HG02870 (cell line): ENCODE results near the gene FBLN2.
"Not testable (repeated sequence)": the region's sequence is repeated elsewhere in the genome, so short reads cannot be mapped to it uniquely, and the experiment has no call there.

Experiments
- ATAC-seq: cut with Tn5 transposase; IDR thresholded peaks from one replicate; pipeline ENCODE4 v1.9.1; 2021; ENCODE audit warnings: mild to moderate bottlenecking, moderate library complexity; ENCODE audit not compliant: unreplicated experiment

FBLN2 gene

DNA sequence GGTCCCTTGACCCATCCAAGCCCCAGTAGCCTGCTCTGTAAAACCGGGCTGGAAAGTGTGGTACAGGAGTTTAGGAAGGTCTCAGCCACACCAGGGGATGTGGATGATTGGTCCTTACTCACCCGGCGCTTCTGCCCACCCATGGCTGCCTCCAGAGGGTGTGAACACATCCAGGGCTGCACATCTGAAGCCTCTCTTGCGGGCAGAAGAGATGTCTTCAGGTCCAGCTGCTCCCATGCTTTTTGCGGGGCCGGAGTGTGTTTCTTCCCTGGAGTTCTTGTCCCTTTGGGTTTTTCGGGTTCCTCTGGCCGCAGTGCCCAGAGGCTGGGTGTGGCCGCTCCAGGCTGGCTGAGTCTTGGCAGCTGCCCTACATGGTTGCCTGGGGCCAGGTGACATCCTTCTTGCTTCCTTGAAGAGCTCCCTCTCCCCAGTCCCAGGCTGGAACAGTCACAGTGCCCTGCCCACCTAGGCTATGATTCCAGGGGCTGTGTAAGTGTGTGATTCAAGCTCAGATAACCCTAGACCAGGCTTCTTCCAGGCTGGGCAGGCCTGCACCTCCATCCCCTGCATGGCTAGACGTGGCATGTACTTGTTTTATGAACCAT is 34.9 kb upstream of the FBLN2 start:
- no peak for ATAC-seq

DNA sequence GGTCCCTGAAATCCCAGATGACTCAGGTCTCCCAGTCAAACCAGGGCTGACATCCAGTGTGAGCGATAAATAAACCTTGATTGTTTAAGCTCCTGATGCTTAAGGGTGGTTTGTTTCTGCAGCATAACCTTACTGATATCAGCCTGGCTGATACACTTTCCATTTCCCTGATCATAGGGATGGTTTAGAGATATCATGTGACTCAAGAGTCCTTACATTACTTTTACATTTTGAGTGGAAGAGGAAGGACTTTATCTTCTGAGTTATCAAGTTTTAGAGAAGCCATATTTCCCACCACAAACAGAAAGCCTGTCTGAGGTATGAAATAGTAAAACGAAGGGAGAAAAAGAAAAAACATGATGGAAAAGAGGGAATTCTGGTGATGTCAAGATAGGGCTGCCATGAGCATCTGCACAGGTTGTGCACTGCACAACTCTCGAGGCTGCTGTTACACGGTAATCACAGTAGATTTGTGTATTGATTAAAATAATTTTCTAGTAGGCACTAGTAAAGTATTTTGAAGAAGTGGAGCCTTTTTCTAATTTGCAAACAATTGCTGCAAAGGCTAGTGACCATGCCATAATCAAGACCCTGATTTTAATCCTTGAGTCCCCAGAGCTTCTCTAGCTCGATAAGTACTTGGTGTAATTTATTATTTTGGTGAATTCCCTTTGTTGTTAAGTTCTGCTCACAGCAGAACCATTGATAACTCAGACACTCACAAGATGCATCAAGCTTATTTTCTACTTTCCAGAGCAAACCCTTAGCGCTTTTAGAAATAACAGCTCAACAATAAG is 34.1 kb upstream of the FBLN2 start:
- ATAC-seq = no peak

DNA sequence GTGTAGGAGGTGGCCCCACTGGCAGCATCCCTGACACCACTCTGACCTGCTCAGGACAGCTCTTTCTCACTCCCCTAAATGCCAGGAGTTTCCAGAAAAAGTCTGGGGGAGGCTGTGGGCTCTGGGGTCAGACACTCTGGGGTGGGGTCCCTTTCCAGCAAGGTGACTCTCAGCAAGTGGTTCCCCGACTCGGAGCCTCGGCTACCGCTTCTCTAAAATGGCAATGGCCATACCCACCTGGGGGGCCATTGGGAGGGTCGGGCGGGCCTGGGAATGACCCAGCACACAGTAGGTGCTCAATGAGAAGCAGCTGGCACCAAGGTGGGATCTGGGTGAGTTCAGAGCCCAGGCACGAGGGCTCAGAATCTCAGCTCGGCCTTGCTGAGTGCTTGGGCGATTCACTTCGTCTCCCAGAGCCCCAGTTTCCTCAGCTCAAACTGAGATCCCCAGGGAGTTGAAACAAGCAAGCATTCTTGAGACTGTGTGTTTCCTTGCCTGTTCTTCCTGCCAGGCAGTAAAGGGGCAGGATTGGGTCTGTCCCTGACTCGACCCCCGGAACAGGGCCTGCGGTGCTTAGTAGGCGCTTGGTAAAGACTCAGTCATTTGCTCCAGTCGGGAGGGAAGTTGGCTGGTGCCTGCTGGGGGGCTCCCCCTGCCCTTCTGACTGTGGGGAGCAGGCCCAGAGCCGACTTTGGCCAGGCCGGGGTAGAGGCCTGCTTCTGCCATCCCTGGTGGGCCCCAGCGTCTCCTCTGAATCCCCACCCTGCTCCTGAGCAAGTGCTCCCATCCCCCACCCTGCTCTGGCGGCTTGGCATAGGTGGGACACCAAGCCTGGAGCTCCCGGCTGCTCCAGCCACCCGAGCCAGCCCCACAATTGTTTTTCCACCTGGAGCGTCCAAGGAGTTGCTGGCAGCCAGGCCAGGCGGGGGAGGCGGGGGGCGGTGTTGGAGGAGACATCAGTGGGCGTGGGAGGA is 32.9 kb upstream of the FBLN2 start:
- ATAC-seq = no peak

DNA sequence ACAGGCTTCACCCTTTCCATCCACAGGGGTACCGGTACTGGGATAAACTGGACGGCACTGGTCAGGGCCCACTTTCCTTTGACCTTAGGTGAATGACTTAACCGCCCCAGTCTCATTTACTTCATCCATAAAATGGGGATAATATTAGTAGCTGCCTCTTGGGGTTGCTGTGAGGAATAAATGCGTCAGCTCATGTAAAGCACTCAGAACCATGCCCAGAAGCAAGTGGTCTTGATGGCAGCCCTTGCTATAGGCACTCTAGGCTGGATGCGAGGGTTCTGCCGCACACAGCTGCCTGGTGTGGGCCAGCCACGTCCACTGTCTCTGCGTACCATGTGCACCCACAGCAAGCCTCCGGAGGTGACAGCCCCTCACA is 32.2 kb upstream of the FBLN2 start:
- no peak for ATAC-seq

DNA sequence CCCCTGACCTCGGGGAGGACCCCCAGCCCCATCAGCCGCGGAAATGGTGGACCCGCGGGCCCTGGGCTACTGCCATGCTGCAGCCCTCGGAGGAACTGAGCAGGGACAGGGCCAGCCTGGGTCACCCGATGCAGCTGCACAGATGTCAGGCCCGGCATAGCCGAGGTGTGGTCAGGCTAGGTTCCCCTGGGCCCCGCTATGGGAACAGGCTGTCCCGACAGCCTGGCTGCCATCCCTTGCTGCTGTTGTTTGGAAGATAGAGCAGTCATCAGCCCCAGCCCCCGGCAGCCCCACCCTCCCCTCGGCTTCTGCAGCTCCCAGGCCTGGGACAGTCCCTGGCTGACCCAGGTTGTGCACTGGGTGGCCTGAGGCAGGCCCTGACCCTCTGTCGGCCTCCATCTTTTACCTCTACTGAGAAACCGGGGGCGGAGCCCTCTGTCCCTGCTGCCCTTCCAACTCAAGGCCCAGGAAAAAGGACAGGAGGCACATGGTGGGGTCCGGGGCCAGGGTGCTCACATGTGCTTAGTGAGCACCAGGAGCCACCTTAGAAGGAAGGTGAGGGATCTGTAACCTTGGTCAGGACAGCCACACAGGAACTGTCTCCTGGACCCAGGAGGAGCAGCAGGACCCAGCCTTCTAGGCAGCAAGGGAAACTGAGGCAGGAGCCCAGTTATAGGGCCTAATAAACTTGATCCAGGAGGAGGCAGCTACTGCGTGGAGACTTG is 31.5 kb upstream of the FBLN2 start:
- no peak for ATAC-seq

DNA sequence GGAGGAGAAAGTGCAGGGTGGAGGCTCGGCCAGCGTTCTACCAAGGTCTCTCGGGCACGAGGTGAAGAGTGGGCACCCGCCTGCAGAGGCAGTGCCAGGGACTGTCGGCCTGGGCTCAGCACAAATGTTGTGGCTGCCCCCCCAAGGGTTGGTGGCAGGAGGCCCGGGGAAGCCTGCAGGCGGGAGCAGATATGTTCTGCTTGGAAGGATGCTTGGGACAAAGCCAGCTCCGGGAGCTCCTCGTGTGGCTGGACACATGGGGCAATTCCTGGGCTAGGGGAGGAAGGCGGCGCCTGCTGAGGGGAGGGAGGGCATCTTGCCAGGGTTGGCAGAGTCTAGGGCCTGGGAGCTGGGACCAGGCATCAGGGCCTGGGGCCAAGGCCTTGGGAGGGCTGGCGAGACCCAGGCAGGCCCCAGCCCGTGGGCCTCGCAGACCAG is 30.4 kb upstream of the FBLN2 start:
- no peak for ATAC-seq

DNA sequence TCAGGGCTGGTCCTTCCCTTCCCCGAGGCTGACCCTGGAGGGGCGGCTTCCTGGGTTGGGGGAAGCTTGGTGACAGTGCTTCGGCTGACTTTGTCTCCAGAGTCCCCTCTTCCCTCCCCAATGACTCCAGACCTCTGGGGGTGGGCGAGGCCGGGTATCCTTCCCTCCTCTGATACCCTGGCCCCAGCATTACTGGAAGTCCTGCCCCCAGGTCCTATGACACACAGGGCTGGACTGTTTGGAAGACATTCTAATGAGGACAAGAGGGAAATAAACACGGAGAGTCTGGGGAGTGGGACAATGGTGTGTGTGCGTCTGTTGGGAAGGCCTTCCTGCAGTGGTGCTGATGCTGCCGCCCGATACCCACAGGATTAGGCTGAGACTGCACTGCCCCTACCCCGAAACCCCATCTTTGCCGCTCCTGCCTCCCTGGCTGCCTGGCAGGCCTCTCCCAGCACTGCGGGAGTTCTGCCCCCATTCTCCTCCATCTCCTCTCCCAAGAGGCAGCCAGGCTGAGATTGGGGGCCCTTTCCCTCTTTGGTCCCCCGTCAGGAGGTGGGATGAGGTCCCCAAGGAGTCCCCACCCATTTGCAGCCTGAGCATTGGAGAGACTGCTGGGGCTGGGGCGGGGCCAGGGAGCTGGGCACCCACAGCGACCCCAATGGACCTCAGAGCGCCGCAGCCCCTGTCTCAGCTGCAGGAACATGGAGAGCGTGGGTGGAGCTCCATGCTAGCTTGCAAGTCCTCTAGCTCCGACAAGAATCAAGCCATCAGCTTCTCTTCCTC is 29.7 kb upstream of the FBLN2 start:
- ATAC-seq = no peak

DNA sequence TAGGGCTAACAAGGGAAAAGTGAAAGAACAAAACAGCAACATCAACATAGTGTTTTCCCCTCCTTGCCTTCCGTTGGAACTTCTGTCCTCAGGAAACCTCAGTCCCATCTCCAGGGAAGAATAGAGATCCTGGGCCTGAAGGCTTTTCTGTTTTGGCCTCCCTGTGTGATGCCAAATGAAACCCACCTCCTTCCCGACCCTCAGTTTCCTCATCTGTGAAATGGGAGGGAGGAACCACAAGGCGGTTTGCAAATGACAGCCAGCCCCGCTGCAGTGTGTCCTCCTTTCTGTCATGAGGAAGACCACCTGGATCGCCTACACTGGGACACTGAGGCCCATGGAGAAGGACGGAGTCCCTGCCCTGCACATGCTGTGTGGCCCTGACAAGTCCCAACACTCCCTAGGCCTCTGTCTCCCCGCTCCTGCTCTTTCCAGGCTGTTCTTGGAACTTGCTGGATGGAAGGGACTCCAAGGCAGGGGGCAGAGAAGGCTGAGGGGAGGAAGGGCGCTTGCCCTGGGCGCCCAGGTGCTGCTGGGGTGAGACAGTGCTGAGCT is 28.5 kb upstream of the FBLN2 start:
- ATAC-seq = no peak

DNA sequence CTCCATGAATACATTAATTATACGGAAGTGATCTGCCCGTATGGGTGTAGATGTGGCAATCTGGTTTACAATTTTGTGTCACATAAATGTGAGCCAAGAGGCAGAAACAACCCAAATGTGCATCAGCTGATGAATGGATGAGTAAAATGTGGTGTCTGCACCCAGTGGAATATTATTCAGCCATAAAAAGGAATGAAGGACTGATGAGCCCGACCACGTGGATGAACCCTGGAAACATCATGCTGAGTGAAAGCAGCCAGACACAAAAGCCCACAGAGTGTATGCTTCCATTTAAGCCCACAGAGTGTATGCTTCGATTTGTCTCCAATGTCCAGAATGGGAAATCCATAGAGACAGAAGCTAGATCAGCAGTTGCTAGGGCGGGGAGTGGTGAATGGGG is 27.6 kb upstream of the FBLN2 start:
- no peak for ATAC-seq

DNA sequence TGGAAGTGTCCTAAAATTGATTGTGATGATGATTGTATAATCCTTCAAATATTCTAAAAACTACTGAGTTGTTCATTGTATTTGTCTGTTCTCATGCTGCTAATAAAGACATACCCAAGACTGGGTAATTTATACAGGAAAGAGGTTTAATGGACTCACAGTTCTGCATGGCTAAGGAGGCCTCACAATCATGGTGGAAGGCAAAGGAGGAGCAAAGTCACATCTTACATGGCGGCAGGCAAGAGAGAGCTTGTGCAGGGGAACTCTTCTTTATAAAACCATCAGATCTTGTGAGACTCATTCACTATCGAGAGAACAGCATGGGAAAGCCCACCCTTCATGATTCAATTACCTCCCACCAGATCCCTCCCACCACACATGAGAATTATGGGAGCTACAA is 27.2 kb upstream of the FBLN2 start:
- not testable (repeated sequence) for ATAC-seq

DNA sequence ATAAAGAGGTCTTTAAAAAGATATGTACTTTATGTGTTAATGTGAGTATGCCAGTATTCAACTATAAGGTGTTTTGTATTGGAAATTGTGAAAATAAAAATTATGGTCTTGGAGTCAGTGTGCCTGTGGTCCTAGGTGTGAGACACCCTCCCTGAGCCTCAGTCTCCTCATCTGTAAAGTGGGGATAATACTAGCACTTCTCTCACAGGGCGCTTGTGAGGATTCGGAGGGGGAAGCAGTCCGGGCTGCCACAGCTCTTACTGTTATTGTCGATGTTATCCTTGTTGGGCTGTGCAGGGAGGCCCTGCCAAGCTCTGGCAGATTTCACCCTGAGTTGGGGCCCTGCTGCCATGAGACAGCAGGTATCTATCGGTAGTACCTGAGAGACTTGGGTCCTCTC is 26.7 kb upstream of the FBLN2 start:
- no peak for ATAC-seq

DNA sequence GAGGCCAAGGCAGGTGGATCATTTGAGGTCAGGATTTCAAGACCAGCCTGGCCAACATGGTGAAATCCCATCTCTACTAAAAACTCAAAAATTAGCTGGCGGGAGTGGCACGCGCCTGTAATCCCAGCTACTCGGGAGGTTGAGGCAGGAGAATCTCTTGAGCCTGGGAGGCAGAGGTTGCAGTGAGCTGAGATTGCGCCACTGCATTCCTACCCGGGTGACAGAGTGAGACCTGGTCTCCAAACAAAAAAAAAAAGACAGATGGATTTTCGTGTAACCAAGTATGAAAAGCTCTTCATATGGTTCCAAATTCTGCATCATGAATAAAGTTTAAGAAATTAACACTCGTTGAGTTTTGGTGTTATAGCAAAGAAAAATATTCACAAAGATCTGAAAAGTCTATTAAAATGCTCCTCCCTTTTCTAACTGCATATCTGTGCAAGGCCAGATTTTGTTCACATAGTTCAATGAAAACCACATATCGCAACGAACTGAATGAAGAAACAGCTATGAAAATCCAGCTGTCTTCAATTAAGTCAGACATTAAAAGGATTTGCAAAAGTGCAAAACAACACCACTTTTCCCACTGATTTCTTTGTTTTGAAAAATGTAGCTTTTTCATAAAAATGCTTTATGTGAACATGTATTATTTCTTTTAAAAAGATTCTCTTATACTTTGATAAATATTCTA is 23.8 kb upstream of the FBLN2 start:
- no peak for ATAC-seq

DNA sequence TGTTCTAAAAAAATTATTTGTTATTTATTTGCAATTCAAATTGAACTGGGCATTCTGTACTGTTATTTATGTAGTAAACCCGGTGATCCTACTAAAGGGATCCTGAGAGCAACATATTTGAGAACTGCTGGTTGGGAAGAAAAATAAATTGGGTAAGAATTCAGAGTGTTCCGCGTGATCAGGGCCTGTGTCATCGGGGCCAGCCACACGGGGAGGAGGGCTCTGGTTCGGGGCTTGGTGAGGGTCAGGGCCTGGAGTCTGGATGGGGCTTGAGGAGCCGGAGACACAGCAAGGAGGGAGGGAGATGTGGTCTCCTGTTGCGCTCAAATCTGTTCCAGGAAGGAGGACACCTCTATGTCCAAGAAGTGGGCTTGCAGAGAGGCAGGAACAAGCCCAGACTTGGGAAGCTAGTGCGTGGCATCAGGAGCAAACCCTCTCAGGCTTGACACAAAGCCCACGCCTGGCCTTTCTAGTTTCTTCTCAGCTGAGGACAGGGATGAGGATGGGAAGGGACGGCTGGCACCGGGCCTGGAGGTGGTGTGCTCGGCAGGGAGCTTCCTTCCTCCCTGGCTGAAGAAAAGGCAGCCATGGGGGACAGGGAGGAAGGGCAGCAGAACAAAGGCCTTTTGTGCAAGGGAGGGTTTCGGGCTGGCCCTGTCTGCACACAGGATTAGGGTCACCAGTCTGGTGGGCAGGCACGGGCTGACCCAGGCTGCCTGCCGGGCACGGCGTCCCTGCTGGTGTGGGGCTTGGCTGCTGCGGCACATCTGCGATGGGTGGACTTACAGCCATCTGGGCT is 22.9 kb upstream of the FBLN2 start:
- ATAC-seq = no peak

DNA sequence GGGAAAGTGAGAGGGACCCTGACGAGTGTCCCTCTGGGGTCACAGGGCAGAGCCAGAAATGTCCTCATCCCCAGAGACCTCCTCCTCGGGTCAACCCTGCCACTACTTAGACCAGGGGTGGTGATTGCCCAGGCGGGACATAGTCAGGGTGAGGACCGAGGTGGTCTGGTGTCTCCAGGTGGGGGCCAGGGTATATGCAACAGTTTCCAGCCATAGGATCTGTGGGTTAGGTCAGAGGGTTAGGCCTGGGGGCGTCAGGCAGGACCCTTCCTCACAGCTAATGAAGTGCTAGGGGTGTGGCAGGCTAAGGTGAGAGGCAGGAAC is 22.3 kb upstream of the FBLN2 start:
- ATAC-seq = no peak

DNA sequence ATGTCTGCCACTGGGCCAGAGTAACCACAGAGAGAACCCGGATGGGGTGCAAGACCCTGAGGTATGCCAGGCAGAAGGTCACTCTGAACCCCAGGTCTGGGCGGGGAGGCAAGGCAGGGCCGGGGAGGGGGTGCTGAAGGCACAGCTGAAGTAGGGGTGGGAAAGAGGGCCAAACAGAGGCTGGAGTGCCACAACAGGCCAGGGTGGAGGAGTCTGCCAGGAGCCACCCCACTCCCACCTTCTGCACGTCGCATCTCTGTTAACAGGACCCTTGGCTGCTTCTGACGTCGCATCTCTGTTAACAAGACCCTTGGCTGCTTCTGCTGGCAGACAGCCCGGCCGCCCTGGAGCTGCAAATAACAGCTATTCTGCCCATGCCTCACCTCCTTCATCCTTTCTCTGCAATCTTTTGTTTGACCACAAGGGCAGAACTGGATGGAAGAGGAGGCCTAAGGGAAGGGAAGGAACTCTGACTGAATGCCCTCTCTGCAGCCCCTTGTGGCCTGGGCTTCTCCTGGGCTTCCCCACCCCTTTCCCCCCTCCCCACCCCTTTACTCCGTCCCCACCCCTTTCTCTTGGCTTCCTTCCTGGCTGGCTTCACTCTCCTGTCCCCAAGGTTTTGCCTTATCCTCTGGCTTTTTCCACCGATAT is 20.6 kb upstream of the FBLN2 start:
- no peak for ATAC-seq

DNA sequence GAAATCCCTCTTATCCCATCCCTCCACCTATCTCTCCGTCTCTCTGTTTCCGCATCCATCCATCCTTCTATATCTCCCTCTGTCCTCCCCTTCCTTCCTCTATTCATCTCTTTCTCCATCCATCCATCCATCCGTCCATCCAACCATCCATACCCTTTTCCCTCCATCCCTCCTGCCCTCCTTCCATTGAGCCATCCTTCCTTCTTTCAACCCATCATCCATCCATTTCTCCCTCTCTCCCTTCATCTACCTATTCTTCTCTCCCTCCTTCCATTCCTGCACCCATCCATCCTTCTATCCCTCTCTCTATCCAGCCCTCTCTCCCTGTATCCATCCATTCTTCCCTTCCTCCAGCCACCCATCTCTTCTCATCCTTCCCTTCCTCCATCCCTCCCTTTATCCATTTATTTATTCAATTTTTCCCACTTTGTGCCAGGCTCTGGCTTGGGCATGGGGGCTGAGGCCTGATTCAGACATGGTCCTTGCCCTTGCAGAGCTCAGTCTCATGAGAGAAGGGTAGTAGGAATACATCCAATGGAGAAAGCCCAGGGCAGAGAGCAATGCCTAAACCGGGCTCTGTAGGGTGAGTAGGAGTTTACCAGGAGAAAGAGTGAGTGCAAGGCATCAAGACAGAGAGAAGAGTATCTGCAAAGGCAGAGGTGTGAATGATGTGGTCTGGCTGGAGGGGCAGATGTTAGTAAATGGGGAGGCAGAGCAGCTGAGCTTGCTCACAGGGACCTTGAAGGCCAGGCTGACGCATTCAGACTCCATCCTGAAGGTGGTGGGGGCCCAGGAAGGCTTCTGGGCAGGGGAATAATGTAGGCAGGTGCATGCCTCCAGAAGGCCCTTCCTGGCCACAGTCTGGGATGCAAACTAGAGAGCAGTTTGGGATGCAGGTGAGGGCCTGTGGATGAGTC is 19.5 kb upstream of the FBLN2 start:
- no peak for ATAC-seq
